ENCODE data around the gene FGF14.

GRCh38 chr13:102172406-102172805, 229.4 kb downstream of the FGF14 start:
- no peak for TF ChIP-seq CTCF (conservative IDR thresholded peaks at IDR 0.05; ENCODE audit: low read length)
- TF ChIP-seq EZH2phosphoT487 (IDR thresholded peaks at IDR 0.05; ENCODE audit: borderline replicate concordance, low read depth, low read length), result no peak
